ENCODE results near the gene ADAM12. TPM values are rescaled to one million over a fixed set of nuclear protein-coding genes. Genes with fewer than 3 reads are reported as not detected.

Gene ADAM12
- total and polyA plus RNA-seq, 9 of the 15 experiments (the other 6 are each of a cell fraction or from before 2014, with no cell fraction given) = not detected

DNA sequence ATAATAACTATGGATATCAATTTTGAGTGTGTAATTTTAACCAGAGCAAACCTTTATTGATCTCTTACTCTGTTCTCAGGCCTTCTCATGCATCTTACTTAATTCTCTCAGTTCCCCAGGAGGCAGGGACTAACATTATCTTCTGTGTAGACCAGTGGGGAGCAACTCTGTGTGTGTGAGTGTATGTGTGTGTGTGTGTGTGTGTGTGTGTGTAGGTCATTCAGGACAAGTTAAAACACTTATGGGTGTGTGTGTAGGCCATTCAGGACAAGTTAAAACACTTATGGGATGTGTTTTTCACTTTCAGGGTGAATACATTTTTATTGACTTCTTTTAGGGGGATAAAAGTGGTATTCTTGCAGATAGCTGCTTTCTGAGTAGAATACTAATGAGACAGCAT lies 145.0 kb downstream of the ADAM12 start:
- FAIRE-seq (no peak), ATAC-seq (no peak), DNase-seq (ENCODE audit: extremely low read depth in 1 of 4, low spot score in 3 of 4) (no peak)
- Histone ChIP-seq H3K27me3 (ENCODE audit: control insufficient read depth in 2 of 2, insufficient read depth in 2 of 2, low read length in 2 of 2) (peaks cover 0 to 9% of the 10 kb centered on the region in 2 experiments; a peak in 1 of 5 replicates), H3K4me1 (replicated peaks in 1 of 2; ENCODE audit: control insufficient read depth in 2 of 2, insufficient read depth in 2 of 2, low read length in 2 of 2) (no peaks in the 10 kb centered on the region; a peak in 1 of 5 replicates), H2AFZ (ENCODE audit: low read depth, low read length) (no peak overlapping the region), H3K36me3 (ENCODE audit: control insufficient read depth, insufficient read depth, low read length) (no peaks in the 10 kb centered on the region), H3K9ac (ENCODE audit: insufficient read depth in 1 of 2, low read depth in 2 of 2, low read length in 2 of 2) (no peak overlapping the region), H3K27ac (ENCODE audit: extremely low read depth, low read depth, low read length) (no peak overlapping the region), H3K4me2 (ENCODE audit: insufficient read depth, low read length) (no peak overlapping the region), H3K9me1 (ENCODE audit: control insufficient read depth, insufficient read depth, low read length) (no peaks in the 10 kb centered on the region), H3K4me3 (no peak overlapping the region), H3K79me2 (ENCODE audit: control insufficient read depth, insufficient read depth, low read length) (no peaks in the 10 kb centered on the region), H3K9me3 (replicated peaks; ENCODE audit: control insufficient read depth, insufficient read depth, low read depth, low read length) (no peaks in the 10 kb centered on the region), H4K20me1 (replicated peaks; ENCODE audit: control insufficient read depth, insufficient read depth, low read length) (no peaks in the 10 kb centered on the region)
- BruUV-seq (replicated peaks) = no TSS peak
- POLR2A ChIA-PET = interaction anchor here (0.8 kb wide), 1 partner anchor 32 kb away, joined by 3 read pairs; no protein-coding TSS in a partner anchor
- in situ Hi-C loops (cut with MboI) = no loop called here
- intact Hi-C loops (cut with micrococcal nuclease) = no loop called here
- CTCF ChIA-PET (ENCODE audit: low intra/inter-chr PET ratio) = no interaction called here
- TF ChIP-seq, protein P1, sequence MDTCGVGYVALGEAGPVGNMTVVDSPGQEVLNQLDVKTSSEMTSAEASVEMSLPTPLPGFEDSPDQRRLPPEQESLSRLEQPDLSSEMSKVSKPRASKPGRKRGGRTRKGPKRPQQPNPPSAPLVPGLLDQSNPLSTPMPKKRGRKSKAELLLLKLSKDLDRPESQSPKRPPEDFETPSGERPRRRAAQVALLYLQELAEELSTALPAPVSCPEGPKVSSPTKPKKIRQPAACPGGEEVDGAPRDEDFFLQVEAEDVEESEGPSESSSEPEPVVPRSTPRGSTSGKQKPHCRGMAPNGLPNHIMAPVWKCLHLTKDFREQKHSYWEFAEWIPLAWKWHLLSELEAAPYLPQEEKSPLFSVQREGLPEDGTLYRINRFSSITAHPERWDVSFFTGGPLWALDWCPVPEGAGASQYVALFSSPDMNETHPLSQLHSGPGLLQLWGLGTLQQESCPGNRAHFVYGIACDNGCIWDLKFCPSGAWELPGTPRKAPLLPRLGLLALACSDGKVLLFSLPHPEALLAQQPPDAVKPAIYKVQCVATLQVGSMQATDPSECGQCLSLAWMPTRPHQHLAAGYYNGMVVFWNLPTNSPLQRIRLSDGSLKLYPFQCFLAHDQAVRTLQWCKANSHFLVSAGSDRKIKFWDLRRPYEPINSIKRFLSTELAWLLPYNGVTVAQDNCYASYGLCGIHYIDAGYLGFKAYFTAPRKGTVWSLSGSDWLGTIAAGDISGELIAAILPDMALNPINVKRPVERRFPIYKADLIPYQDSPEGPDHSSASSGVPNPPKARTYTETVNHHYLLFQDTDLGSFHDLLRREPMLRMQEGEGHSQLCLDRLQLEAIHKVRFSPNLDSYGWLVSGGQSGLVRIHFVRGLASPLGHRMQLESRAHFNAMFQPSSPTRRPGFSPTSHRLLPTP (IDR thresholded peaks at IDR 0.05; ENCODE audit: borderline replicate concordance, extremely low read depth, insufficient read length) = no peak
- no peak for TF ChIP-seq ZBTB12 (CRISPR knock-in tag; IDR thresholded peaks at IDR 0.05)
- no peak for TF ChIP-seq CBX8 (IDR thresholded peaks at IDR 0.05; ENCODE audit: borderline replicate concordance, extremely low read depth, low read depth, low read length, poor library complexity, severe bottlenecking)
- TF ChIP-seq ZNF79 (CRISPR knock-in tag; IDR thresholded peaks at IDR 0.05; ENCODE audit: low read depth) = no peak
- no peak for TF ChIP-seq RBM22 (IDR thresholded peaks at IDR 0.05; ENCODE audit: low read depth, low read length, poor library complexity, severe bottlenecking)
- no peak for TF ChIP-seq PCBP1 (IDR thresholded peaks at IDR 0.05; ENCODE audit: low read depth, low read length, poor library complexity, severe bottlenecking)
- no peak for TF ChIP-seq TBP (optimal IDR thresholded peaks at IDR 0.05; ENCODE audit: low read depth, low read length)
- TF ChIP-seq CAMTA2 (CRISPR knock-in tag; conservative IDR thresholded peaks at IDR 0.05) = no peak
- TF ChIP-seq ZNF449 (CRISPR knock-in tag; IDR thresholded peaks at IDR 0.05) = no peak
- TF ChIP-seq ZBED1 (IDR thresholded peaks at IDR 0.05) = no peak
- no peak for TF ChIP-seq CSDE1 (IDR thresholded peaks at IDR 0.05)
- no peak for TF ChIP-seq OTX1 (CRISPR knock-in tag; IDR thresholded peaks at IDR 0.05)

Data from K562 (cell line).